Liver (tissue), 3 donors: ENCODE measurements around the gene SRSF5.
"Not testable (repeated sequence)": the region's sequence is repeated elsewhere in the genome, so short reads cannot be mapped to it uniquely, and the experiment has no call there.

Experiments used
- CTCF ChIP-seq: fragments of 150-350 bp; IDR thresholded peaks from 2 replicates; pipeline ENCODE4 v1.5.1; 2017; ENCODE audit warnings: improper control_type of control experiment, low read depth, low read length; ENCODE audit not compliant: missing input control
- FOXA1 ChIP-seq: IDR thresholded peaks from 2 replicates; pipeline ENCODE4 v1.6.1; 2016; ENCODE audit warnings: antibody characterized with exemption
- GABPA ChIP-seq, 2 donors: IDR thresholded peaks in 1 of 2; conservative IDR thresholded peaks in 1 of 2; 2 replicates each; pipeline ENCODE4 v1.6.1; 2016; ENCODE audit warnings: antibody characterized with exemption in 2 of 2, mild to moderate bottlenecking in 1 of 2, moderate library complexity in 1 of 2
- JUND ChIP-seq, 2 donors: IDR thresholded peaks; 2 replicates each; pipeline ENCODE4 v1.6.1; 2016; ENCODE audit warnings: antibody characterized with exemption in 2 of 2
- RAD21 ChIP-seq, 2 donors: IDR thresholded peaks; 2 replicates each; pipeline ENCODE4 v1.6.1; 2016; ENCODE audit warnings: antibody characterized with exemption in 2 of 2, mild to moderate bottlenecking in 2 of 2
- ZBTB33 ChIP-seq: IDR thresholded peaks from 2 replicates; pipeline ENCODE4 v1.6.1; 2016; ENCODE audit warnings: antibody characterized with exemption
- donor health status: healthy.
- donor health status: healthy.

GRCh38 chr14:69731919-69732598, 34.9 kb upstream of the SRSF5 start:
- TF ChIP-seq CTCF; GABPA (IDR thresholded peaks at IDR 0.05 in 1 of 2, conservative IDR thresholded peaks at IDR 0.05 in 1 of 2); JUND (IDR thresholded peaks at IDR 0.05); FOXA1; RAD21 (IDR thresholded peaks at IDR 0.05); ZBTB33: not testable (repeated sequence)
